Islet precursor cell (in vitro differentiated cells): ENCODE data around the gene GPR25.

Source experiments
- DNase-seq: peaks from one replicate; pipeline ENCODE4 v3.0.0-alpha.2; 2018

Gene GPR25, protein sequence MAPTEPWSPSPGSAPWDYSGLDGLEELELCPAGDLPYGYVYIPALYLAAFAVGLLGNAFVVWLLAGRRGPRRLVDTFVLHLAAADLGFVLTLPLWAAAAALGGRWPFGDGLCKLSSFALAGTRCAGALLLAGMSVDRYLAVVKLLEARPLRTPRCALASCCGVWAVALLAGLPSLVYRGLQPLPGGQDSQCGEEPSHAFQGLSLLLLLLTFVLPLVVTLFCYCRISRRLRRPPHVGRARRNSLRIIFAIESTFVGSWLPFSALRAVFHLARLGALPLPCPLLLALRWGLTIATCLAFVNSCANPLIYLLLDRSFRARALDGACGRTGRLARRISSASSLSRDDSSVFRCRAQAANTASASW

DNA sequence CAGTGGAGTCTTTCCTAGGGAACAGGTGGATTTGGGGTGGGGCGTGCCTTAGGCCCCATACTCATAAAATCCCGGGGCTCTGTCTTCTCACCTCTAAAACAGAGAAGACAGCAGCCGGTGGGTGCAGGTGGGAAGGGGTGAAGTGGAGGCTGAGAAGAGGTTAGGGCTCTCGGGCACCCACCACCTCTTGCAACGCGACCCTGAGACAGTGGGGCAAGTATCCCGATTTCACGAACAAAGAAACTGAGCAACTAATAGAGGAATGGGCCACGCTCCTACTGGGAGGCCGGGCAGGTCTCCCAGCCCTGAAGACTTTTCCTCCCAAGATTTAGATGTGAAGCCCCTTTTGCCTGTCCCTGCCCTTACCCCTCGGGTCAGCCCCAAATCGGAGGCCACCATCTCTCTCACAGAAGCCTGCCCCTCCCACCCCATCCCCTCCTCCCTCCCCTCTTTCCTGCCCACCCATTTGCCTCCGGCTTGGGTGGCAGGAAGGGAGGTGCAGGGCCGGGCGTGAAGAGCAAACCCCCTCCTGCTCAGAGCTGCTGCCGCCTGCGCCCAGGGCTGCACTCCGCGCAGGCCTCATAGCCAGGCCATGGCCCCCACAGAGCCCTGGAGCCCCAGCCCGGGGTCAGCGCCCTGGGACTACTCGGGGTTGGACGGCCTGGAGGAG, at the start of gene GPR25:
Gene GPR25 (plus strand): TSS at position 536 of the 670 bp plus-strand sequence. CDS start 57 bp downstream, at position 593.
- no peak for DNase-seq

DNA sequence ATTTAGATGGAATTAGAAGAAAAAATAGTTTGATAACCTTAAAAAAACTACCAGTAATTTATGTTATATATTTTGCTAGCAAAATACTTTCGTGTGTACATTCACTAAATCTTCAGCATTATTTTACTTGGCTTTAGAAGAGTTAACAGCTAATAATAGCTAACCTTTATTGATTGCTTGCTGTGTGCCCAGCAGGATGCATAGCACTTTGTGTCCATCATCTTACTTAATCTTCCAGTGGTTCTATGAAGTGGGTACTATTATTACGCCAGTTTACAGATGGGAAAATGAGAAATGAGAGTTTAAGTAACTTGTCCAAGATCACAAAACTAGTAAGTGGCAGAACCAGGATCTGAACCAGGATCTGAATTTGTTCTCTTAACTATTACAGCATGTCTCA, 41.7 kb upstream of the GPR25 start:
- no peak for DNase-seq

DNA sequence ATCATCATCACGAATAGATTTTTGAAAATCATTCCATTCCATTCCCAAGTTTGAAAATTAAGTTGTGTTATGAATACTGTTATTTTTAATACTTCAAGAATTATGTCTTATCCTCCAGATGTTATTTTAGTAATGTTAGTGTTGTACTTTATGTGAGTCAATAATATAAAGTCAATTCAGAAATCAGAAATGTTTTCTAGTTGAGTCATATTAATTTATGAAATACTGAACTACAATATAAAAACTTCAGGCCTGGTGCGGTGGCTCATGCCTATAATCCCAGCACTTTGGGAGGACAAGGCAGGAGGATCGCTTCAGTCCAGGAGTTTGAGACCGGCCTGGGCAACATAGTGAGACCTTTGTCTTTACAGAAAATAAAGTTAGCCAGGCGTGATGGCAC, 38.4 kb upstream of the GPR25 start:
- DNase-seq: no peak

DNA sequence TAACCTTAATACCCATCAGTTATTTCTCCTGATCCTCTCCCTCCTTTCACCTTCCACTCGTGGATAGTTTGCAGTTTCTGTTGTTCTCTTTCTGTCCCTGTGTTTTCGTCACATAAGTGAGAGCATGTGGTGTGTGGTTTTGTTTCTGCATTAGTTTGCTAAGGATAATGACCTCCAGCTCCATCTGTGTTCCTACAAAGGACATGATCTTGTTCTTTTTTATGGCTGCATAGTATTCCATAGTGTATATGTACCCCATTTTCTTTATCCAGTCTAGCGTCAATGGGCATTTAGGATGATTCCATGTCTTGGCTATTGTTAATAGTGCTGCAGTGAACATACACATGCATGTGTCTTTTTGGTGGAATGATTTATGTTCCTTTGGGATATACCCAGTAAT, 36.6 kb upstream of the GPR25 start:
- no peak for DNase-seq

DNA sequence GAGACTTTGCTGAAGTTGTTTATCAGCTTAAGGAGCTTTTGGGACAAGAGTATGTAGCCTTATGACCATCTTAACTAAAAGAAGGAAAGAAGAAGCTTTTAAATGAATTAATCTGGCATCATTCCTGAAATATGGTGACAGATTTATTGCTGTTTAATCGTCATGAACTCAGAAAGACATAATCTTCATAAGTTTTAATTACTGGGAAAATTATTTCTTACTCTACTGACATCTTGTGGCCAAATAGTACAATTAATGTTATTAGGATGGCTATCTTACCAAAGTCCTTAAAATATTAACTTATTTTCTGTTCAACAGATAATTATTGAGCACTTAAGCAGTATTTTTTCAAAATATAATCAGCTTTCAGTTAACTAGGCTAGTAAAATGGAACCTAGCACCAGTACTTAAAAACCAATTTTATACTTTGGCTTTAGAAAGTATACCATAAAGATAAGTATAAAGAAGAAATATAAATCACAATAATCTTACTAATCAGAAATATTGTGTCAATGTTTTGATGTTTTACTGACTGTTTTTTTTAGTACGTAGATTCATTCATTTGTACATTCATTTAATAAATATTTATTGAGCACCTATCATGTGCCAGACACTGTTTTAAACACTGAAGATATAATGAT, 34.7 kb upstream of the GPR25 start:
- DNase-seq: no peak

DNA sequence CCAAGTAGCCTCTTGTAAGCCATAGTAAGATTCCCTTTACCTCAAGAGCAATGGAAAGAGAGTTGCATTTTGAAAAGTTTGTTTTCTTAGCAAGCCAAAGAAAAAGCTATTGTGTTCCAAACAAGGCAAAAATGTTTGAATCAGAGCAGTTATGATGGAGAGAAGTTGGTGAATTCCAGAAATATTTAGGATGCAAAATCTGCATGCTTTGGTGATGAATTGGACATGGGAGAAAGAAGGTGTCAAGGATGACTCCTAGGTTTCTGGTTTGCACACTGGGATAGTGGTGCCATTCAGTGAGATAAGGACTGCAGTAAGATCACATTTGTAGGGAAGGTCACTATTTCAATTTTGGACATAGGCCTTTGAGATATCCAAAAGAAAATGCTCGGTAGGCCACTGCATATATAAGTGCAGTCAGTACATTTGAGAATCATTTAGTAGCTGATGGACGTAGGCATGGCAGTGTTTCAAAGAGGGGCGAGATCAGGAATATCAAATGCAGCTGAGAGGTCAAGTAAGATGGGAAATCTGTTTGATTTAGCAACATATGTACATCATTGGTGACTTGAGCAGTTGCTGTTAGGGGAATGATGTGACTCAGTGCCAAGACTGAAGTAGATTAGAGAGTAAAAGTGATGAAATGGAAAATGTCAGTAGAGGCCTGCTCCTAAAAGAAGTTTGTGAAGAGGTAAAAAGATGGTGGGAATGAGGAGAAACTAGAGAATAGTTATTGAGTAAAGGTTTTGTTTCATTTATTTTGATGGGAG, 33.9 kb upstream of the GPR25 start:
- no peak for DNase-seq

DNA sequence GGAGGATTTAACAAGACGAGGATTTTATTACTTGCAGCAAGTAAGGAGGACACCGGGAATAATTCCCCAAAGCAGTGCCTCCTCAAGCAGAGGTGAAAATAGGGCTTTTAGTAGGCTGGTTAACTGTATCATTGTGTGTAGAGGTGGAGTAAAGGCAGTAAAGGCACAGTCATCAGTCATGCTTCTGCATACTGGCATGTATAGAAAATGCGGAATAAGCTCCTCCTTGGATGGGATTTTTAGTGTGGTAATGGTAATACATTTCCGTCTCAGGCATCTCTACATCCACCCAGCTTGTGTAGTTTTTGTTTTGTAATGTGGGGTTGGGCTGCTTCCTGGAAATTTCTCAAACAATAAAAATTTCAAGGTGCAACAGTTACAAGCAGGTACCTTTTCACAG, 27.4 kb upstream of the GPR25 start:
- no peak for DNase-seq

DNA sequence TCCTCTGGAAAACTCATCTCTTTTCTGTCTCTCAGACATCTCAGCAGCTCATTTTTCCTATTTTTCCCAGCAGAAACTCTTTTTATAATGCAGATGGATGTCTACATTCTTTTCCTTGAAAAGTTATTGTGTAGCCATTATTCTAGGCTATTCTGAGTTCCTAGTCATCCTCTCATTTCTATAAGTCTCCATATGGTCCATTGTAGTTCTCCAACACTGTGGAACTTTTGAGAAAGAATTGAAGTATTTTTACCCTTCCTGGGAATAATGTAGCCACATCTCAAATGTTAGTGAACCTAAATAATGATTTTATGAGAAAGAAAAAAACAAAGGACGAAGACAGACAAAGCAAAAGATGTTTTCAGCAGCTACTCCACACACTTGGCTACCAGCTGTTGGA, 26.4 kb upstream of the GPR25 start:
- DNase-seq: no peak

DNA sequence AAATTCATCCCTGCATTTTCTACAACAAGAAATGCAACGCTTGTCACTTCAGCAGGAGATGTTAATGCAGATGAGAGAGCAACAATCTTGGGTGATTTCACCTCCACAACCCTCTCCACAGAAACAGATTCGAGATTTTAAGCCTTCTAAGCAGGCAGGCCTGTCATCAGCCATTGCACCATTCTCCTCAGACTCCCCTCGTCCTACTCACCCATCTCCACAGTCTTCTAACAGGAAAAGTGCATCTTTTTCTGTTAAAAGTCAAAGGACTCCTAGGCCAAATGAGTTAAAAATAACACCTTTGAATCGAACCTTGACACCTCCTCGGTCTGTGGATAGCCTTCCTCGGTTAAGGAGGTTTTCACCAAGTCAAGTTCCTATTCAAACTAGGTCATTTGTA, 23.4 kb upstream of the GPR25 start:
- DNase-seq: no peak

DNA sequence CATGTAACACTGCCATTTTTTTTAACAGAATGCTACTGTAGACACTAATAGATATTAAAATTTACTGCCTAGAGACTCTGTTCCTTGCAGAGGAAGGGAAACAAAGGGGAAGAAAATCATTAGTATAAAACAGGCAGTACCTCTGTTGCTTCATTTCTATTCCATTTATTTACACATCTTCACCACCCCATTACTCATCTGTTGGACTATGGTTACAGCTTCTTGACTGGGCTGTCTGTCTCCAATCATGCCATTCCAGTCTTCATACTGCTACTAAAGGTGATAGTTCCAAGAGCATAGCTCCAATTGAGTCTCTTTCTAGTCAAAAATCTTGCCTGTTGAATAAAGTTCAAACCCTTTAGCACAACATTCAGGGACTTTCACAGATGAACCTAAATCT, 22.2 kb upstream of the GPR25 start:
- DNase-seq: no peak

DNA sequence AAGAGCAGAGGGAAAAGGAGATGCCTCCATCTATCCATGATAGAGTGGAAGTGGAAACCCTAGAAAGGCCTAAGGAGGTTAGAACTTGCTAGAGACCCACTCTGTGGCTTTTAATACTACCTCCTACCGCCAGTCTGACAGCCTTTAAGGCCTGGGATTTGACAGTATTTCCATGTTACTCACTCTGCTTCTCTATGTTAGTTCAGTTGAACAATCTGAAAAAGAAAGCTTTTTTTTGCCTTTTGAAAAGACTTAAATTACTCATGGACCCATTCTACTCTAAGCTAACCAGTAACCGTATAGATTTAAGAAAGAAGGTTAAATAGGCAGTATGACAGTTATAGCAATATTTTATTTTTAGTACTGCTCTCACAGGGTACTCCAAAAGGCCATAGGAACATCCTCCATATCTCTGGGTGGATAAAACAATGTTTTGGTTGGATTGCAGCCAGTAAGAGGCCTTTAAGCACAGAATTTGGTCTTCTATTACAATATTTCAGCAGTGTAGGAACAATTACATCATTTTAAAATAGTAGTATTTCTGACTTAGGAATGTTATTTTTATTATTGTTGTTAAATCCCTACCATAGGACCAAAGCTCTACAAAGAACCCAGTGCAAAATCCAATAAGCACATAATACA, 15.9 kb upstream of the GPR25 start:
- DNase-seq: no peak

DNA sequence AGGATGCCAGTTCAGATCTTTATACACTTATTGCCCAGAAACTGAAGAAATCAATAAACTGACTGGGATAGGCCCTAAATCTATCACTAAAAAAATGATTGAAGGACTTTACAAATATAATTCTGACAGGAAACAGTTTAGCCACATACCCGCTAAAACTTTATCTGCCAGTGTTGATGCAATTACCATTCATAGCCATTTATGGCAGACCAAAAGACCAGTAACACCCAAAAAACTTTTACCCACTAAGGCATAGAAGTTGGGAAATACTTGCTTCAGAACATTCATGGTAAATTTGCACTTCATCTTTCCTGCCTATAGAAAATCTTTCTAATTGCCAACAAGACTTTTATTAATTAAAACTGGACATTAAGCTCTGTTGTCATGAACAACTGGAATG, 15.0 kb upstream of the GPR25 start:
- no peak for DNase-seq

DNA sequence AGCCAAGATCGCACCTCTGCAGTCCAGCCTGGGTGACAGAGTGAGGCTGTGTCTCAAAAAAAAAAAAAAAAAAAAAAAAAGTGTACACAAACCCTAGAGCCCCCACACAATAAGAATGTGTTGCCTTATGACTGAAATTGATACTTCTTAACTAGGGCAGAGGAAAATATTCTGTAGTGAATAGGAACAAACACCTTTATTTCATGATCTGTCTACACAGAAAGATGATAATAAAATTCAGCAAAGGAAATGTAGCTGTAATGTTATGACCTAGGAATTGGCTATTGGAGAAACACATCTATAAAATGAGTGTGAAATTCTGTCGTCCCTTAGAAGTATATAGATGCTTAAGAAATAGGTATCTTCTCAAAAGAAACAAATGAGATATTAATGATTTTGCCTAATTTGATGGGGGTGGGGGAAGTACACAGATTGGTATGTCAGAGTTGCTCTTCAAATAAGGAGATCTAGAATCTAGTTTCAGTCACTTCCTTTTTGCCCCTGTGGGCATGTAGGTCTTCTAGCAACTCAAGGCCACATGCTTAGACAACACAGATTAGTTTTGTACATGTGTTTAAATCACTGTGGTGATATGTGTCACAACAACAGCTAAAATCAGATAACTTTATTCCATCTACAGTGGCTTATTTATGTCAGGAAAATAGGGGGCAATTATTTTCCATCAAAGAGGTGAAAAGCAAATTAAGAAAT, 10.7 kb upstream of the GPR25 start:
- no peak for DNase-seq

DNA sequence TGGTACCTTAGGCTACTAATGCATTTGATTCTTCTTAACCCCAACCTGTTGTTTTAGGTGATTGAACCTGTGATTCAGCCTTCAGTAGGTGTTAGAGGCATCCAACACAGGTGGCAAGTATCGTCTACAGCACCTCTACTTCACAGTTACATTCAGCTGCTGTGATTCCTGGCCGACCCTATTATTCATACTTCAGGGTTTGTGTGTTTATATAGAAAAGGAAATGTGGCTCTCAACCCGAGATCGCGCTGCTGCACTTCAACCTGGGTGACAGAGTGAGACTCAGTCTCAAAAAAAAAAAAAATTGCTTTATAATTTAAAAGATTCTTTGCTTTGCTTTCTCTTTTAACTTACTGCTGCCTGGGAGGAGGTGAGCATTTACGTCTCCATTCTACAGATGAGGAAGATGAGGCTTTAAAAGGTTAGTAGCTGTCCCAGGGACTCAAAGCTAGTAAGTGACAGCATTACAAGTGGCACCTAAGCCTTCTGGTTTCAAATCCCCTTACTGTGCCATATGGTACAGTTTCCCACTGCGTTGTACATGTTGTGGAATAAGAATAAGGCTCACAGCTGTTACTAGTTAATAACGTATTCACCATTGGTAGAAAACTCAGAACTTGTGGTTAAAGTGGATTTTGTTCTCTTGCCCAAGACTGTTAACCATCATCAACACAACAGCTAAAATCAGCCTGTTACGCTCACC, 9.9 kb upstream of the GPR25 start:
- no peak for DNase-seq

DNA sequence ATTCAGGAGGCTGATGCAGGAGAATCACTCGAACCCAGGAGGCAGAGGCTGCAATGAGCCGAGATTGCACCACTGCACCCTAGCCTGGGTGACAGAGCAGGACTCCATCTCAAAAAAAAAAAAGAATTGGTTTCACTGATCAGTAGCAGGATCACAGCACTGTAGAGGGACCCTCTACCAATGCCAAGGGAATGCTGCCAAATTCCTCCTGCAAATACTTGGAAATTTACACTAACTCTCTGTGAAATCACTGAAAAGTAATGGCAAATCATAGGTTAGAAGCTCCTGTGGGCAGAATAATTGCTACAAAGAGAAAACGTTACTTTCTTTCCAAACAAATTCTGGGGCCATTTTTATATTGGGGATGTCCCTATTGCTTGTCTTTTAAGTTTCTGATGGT, 6.7 kb upstream of the GPR25 start:
- no peak for DNase-seq

DNA sequence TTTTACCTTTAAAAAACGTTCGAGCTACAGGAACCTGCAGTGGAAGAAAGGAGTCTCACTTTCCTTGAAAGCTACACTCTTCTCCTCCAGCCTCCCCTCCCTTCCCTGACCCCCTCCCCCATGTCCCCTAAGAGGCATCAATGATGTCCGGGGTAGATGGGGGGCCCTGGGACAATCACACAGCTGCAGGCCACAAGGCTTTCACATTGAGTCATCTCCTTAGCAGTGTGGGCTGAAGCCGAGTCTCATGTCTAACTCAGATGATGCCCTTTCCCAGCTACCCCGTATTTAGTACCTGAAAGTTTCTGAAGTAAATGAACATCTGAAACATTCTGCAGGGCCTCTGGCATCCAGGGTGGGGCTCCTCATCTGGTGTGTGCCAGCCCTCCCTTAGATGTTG, 6.3 kb upstream of the GPR25 start:
- DNase-seq: peak; percentile 53

DNA sequence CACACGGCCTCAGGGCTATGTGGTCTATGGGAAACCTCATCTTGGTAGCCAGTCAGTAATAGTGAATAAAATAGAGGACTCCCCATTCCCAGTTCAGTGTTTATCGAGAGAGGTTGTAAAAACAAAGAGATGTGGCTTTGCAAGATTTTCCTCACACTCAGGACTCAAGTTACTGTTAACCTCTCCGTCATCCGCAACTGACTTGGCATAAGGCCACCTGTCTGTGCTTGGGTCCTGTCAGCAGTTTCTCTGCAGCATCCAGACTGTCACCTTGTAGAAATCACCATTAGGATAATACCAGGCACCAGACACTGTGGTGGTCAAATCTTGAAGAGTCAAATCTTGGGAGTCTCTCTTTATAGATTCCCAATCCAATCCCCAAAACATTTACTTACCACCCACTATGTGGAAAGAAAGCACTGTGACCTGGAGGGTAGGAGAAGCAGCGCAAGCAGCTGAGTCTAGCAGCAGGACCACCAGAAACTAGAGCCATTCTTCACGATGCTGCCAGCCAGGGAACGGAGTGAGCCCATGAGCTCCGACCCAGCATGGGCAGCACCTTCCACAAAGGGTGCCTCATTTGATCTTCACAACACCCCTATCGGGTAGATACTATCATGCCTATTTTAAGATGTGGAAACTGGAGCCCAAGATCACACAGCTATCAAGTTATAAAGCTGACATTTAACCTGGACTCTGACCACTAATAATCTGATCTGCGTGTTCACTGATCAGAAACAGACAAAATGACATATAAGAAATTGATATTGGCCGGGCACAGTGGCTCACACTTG, 5.6 kb upstream of the GPR25 start:
- no peak for DNase-seq

DNA sequence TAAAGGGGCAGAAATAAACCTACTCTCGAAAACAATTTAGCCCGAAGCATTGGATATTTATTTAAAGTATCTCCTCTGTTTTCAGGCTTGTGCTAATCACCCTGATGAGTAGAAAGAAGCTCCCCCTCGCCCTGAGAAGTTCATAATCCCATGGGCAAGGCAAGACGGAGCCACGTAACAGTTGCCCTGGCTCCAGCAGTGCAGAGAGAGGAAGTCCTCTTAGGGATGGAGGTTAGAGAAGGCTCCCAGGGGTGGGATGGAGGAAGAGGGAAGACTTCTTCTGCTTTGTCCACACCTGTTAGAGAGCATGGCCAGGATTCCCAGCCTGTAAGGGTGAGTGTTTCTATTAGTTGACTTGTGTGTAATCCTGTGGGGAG, 3.4 kb upstream of the GPR25 start:
- no peak for DNase-seq

DNA sequence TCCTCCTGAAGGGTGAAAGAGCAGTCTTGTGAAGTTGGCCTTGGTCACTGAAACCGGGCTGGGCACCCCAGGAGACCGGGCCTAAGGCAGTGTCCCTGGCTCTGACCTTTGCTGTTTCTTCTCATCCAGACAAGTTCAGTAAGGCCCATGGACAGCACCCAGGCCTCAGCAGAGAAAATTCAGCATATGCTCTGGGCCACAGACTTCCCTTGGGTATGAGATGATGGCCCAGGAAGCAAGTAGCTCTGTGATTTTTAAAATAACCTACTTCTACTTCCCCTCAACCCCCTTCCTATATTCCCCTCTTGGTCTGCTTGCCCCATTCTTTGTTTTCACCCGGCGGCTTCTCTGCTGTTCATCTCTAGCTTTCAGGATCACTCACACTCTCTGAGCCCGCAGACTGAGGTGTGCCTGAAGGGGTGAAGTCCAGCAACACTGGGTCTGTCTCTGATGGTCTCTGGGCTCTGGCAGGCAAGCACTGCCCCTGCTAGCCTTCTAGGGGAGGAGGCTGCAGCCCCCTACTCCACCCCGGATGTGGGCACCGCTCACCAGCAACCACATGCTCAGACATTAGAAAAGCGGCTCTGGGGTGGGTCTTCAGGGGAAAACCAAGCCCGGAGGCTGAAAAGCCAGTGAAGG, 2.9 kb upstream of the GPR25 start:
- peak; percentile 52 for DNase-seq

DNA sequence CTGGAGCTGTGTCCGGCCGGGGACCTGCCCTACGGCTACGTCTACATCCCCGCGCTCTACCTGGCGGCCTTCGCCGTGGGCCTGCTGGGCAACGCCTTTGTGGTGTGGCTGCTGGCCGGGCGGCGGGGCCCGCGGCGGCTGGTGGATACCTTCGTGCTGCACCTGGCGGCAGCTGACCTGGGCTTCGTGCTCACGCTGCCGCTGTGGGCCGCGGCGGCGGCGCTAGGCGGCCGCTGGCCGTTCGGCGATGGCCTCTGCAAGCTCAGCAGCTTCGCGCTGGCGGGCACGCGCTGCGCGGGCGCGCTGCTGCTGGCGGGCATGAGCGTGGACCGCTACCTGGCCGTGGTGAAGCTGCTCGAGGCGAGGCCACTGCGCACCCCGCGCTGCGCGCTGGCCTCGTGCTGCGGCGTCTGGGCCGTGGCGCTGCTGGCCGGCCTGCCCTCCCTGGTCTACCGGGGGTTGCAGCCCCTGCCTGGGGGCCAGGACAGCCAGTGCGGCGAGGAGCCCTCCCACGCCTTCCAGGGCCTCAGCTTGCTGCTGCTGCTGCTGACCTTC, 412 bp downstream of the GPR25 start:
- no peak for DNase-seq
